ENCODE measurements around the gene RHD.
"Not testable (repeated sequence)": the region's sequence is repeated elsewhere in the genome, so short reads cannot be mapped to it uniquely, and the experiment has no call there.

DNA sequence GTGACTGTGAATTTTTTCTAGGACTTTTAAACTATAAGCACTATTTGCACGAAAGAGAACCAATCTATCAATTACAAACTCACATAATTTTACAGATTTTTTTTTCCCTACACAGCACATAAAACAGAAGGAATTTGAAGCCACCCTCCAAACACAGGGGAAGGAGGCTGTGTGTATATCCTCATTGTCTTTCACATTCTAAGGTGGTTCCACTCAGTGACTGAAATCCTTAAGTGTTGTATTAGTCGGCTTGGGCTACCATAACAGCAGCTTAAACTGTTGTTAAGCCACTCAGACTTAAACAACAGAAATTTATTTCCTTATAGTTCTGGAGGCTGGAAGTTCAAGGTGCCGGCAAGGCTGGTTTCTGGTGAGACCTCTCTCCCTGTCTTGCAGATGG lies 12.0 kb upstream of the RHD start:
- TF ChIP-seq, protein P1, sequence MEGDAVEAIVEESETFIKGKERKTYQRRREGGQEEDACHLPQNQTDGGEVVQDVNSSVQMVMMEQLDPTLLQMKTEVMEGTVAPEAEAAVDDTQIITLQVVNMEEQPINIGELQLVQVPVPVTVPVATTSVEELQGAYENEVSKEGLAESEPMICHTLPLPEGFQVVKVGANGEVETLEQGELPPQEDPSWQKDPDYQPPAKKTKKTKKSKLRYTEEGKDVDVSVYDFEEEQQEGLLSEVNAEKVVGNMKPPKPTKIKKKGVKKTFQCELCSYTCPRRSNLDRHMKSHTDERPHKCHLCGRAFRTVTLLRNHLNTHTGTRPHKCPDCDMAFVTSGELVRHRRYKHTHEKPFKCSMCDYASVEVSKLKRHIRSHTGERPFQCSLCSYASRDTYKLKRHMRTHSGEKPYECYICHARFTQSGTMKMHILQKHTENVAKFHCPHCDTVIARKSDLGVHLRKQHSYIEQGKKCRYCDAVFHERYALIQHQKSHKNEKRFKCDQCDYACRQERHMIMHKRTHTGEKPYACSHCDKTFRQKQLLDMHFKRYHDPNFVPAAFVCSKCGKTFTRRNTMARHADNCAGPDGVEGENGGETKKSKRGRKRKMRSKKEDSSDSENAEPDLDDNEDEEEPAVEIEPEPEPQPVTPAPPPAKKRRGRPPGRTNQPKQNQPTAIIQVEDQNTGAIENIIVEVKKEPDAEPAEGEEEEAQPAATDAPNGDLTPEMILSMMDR (conservative IDR thresholded peaks at IDR 0.05; ENCODE audit: low read length): not testable (repeated sequence)
- not testable (repeated sequence) for TF ChIP-seq EZH2phosphoT487 (IDR thresholded peaks at IDR 0.05; ENCODE audit: borderline replicate concordance, low read depth, low read length)
